Keratinocyte (primary cell): ENCODE results near the gene WBP2NL. TPM values are rescaled to one million over a fixed set of nuclear protein-coding genes. Genes with fewer than 3 reads are reported as not detected.

ENCODE experiments used
- DNase-seq: peaks from one replicate; pipeline ENCODE4 v3.0.0-alpha.2; 2011; ENCODE audit warnings: low read depth, missing footprints, low spot score
- FAIRE-seq: peaks from 2 replicates; lab custom pipeline; 2011; peaks lifted over from hg19 to GRCh38; lab: Jason Lieb, UNC
- H2AFZ ChIP-seq: 2 replicates; pipeline ENCODE4 v1.6.0; 2012; ENCODE audit warnings: low read length, control low read depth, inconsistent platforms; ENCODE audit not compliant: control insufficient read depth
- H3K27ac ChIP-seq: 2 replicates; pipeline ENCODE4 v1.5.1; 2011; ENCODE audit warnings: low read length; ENCODE audit not compliant: control insufficient read depth, insufficient read depth
- H3K27me3 ChIP-seq: 3 replicates; pipeline ENCODE4 v1.6.0; 2011; ENCODE audit warnings: low read length; ENCODE audit not compliant: control insufficient read depth, insufficient read depth; ENCODE audit errors: extremely low read depth
- H3K36me3 ChIP-seq, 2 experiments: 2 replicates in 1 of 2; 3 replicates in 1 of 2; pipeline ENCODE4 v1.5.1; 2011; ENCODE audit warnings: low read length in 2 of 2, mild to moderate bottlenecking in 1 of 2; ENCODE audit not compliant: control insufficient read depth in 2 of 2, insufficient read depth in 2 of 2; ENCODE audit errors: extremely low read depth in 1 of 2
- H3K4me1 ChIP-seq: 3 replicates; pipeline ENCODE4 v1.5.1; 2011; ENCODE audit warnings: low read length; ENCODE audit not compliant: control insufficient read depth, insufficient read depth; ENCODE audit errors: extremely low read depth
- H3K4me2 ChIP-seq: 3 replicates; pipeline ENCODE4 v1.6.0; 2011; ENCODE audit warnings: low read depth, low read length; ENCODE audit not compliant: control insufficient read depth, insufficient read depth; ENCODE audit errors: extremely low read depth
- H3K4me3 ChIP-seq, 3 experiments: fragments of 200-600 bp in 1 of 3; sonication (generic) in 1 of 3; 2 replicates in 2 of 3; 3 replicates in 1 of 3; pipeline ENCODE4 v1.5.1; 2011 to 2016; ENCODE audit warnings: low read length in 3 of 3, mild to moderate bottlenecking in 3 of 3, control low read depth in 2 of 3, inconsistent platforms in 1 of 3, low read depth in 1 of 3, mixed read lengths in 1 of 3, mixed run types in 1 of 3, moderate library complexity in 1 of 3; ENCODE audit not compliant: control insufficient read depth in 2 of 3, insufficient read depth in 2 of 3; ENCODE audit errors: extremely low read depth in 1 of 3
- H3K79me2 ChIP-seq: 2 replicates; pipeline ENCODE4 v1.6.0; 2012; ENCODE audit warnings: low read length; ENCODE audit not compliant: control insufficient read depth, insufficient read depth
- H3K9ac ChIP-seq: 3 replicates; pipeline ENCODE4 v1.6.0; 2011; ENCODE audit warnings: low read length; ENCODE audit not compliant: control insufficient read depth, insufficient read depth; ENCODE audit errors: extremely low read depth
- H3K9me1 ChIP-seq: 3 replicates; pipeline ENCODE4 v1.6.0; 2011; ENCODE audit warnings: low read length; ENCODE audit not compliant: control insufficient read depth, insufficient read depth; ENCODE audit errors: extremely low read depth
- H3K9me3 ChIP-seq: 2 replicates; pipeline ENCODE4 v1.5.1; 2012; ENCODE audit warnings: low read depth, low read length; ENCODE audit not compliant: control insufficient read depth
- H4K20me1 ChIP-seq: 3 replicates; pipeline ENCODE4 v1.6.0; 2011; ENCODE audit warnings: low read length; ENCODE audit not compliant: control insufficient read depth, insufficient read depth; ENCODE audit errors: extremely low read depth
- EZH2 ChIP-seq: IDR thresholded peaks from one replicate; pipeline ENCODE4 v1.6.1; 2012; ENCODE audit warnings: inconsistent platforms, mild to moderate bottlenecking, low read length, moderate library complexity
- dilution Hi-C: fragments of 300-500 bp; cut with MboI; formaldehyde crosslinking; loops from one replicate; pipeline ENCODE4 v1.7.0; 2020; ENCODE audit warnings: low sequenced_read_pairs; ENCODE audit not compliant: extremely low pct_ligation_motif_present
- polyA plus RNA-seq, 5 experiments: library from polyadenylated mRNA; depleted of rRNA in 3 of 5; stranded (reverse) in 3 of 5; stranded (forward) in 1 of 5; unstranded in 1 of 5; fragments of >200 nt; gene quantifications; 1 replicate in 1 of 5; 2 replicates in 3 of 5; 3 replicates in 1 of 5; pipeline versions ENCODE4 v1.2.1 to v1.2.3, GENCODE V29; 2011 to 2012; ENCODE audit warnings: missing spikeins in 2 of 5, low read depth in 1 of 5, low replicate concordance in 1 of 5
- TF ChIP-seq, protein P1 (sequence below), 3 experiments: IDR thresholded peaks in 1 of 3; conservative IDR thresholded peaks in 1 of 3; optimal IDR thresholded peaks in 1 of 3; 2 replicates in 2 of 3; 3 replicates in 1 of 3; pipeline versions ENCODE3 to v1.5.1; 2011; ENCODE audit warnings: low read length in 3 of 3, mild to moderate bottlenecking in 3 of 3, moderate library complexity in 2 of 3, control low read depth in 1 of 3, inconsistent platforms in 1 of 3; ENCODE audit not compliant: insufficient read depth in 2 of 3; ENCODE audit errors: extremely low read depth in 1 of 3

Gene WBP2NL
- polyA plus RNA-seq, 1 donor (not counting 4 experiments of a cell fraction or from before 2014, with no cell fraction given), result 0.07 TPM

GRCh38 chr22:42010778-42011177 is 12.2 kb downstream of the WBP2NL start:
- Histone ChIP-seq H2AFZ (no peak overlapping the region), H4K20me1 (no peaks in the 10 kb centered on the region), H3K79me2 (no peaks in the 10 kb centered on the region), H3K9ac (no peak overlapping the region), H3K4me3 (no peak overlapping the region), H3K27me3 (no peaks in the 10 kb centered on the region), H3K27ac (no peak overlapping the region), H3K9me1 (no peaks in the 10 kb centered on the region), H3K4me2 (no peak overlapping the region), H3K9me3 (no peaks in the 10 kb centered on the region), H3K4me1 (no peaks in the 10 kb centered on the region), H3K36me3 (no peaks in the 10 kb centered on the region)
- TF ChIP-seq, protein P1, sequence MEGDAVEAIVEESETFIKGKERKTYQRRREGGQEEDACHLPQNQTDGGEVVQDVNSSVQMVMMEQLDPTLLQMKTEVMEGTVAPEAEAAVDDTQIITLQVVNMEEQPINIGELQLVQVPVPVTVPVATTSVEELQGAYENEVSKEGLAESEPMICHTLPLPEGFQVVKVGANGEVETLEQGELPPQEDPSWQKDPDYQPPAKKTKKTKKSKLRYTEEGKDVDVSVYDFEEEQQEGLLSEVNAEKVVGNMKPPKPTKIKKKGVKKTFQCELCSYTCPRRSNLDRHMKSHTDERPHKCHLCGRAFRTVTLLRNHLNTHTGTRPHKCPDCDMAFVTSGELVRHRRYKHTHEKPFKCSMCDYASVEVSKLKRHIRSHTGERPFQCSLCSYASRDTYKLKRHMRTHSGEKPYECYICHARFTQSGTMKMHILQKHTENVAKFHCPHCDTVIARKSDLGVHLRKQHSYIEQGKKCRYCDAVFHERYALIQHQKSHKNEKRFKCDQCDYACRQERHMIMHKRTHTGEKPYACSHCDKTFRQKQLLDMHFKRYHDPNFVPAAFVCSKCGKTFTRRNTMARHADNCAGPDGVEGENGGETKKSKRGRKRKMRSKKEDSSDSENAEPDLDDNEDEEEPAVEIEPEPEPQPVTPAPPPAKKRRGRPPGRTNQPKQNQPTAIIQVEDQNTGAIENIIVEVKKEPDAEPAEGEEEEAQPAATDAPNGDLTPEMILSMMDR (optimal IDR thresholded peaks at IDR 0.05 in 1 of 3, IDR thresholded peaks at IDR 0.05 in 1 of 3, conservative IDR thresholded peaks at IDR 0.05 in 1 of 3; ENCODE audit: extremely low read depth in 1 of 3, insufficient read depth in 2 of 3, low read length in 3 of 3), result no peak
- no peak for TF ChIP-seq EZH2
- FAIRE-seq (no peak), DNase-seq (no peak)
- dilution Hi-C loops, result no loop called here

GRCh38 chr22:42013385-42013784 is 14.8 kb downstream of the WBP2NL start:
- Histone ChIP-seq H3K27me3 (no peaks in the 10 kb centered on the region), H3K79me2 (no peaks in the 10 kb centered on the region), H3K9ac (no peak overlapping the region), H3K27ac (no peak overlapping the region), H3K4me1 (no peaks in the 10 kb centered on the region), H3K4me2 (no peak overlapping the region), H3K9me3 (no peaks in the 10 kb centered on the region), H3K4me3 (no peak overlapping the region), H4K20me1 (no peaks in the 10 kb centered on the region), H3K36me3 (no peaks in the 10 kb centered on the region), H3K9me1 (no peaks in the 10 kb centered on the region), H2AFZ (no peak overlapping the region)
- dilution Hi-C loops, result no loop called here
- TF ChIP-seq EZH2, result no peak
- TF ChIP-seq, protein P1 (optimal IDR thresholded peaks at IDR 0.05 in 1 of 3, IDR thresholded peaks at IDR 0.05 in 1 of 3, conservative IDR thresholded peaks at IDR 0.05 in 1 of 3; ENCODE audit: extremely low read depth in 1 of 3, insufficient read depth in 2 of 3, low read length in 3 of 3), result no peak
- FAIRE-seq (no peak), DNase-seq (no peak)
